IPS-18a (cell line): ENCODE data around the gene PTPRN2.
"Not testable (repeated sequence)": the region's sequence is repeated elsewhere in the genome, so short reads cannot be mapped to it uniquely, and the experiment has no call there.

Experiments
- H3K27ac ChIP-seq: one replicate; pipeline ENCODE4 v1.5.1; 2013; ENCODE audit warnings: low read length
- H3K27me3 ChIP-seq: one replicate; pipeline ENCODE4 v1.6.1; 2013; ENCODE audit warnings: mild to moderate bottlenecking, low read length; ENCODE audit not compliant: control insufficient read depth, insufficient read depth
- H3K36me3 ChIP-seq: one replicate; pipeline ENCODE4 v1.6.1; 2013; ENCODE audit warnings: low read depth, low read length; ENCODE audit not compliant: control insufficient read depth
- H3K4me1 ChIP-seq: one replicate; pipeline ENCODE4 v1.6.1; 2013; ENCODE audit warnings: low read depth, low read length; ENCODE audit not compliant: control insufficient read depth
- H3K4me3 ChIP-seq: one replicate; pipeline ENCODE4 v1.5.1; 2013; ENCODE audit warnings: low read length
- H3K9ac ChIP-seq: one replicate; pipeline ENCODE4 v1.6.1; 2013; ENCODE audit warnings: mild to moderate bottlenecking, low read length, moderate library complexity
- H3K9me3 ChIP-seq: one replicate; pipeline ENCODE4 v1.6.1; 2013; ENCODE audit warnings: low read depth, low read length; ENCODE audit not compliant: control insufficient read depth

PTPRN2 gene

GRCh38 chr7:158587162-158588084 lies at the start of gene PTPRN2:
Gene PTPRN2, minus strand, starts transcription at chr7:158587823.
- H3K27ac ChIP-seq, result no peak within 1 kb of the TSS

GRCh38 chr7:158633055-158633956 lies 45.7 kb upstream of the PTPRN2 start:
- Histone ChIP-seq H3K27me3 (no peaks in the 10 kb centered on the region), H3K4me1 (no peaks in the 10 kb centered on the region), H3K9ac (no peak overlapping the region), H3K9me3 (no peaks in the 10 kb centered on the region), H3K4me3 (no peak overlapping the region), H3K36me3 (peaks cover 46% of the 10 kb centered on the region), H3K27ac (no peak overlapping the region)

More at GRCh38 chr7:158587162-158588084, at the start of gene PTPRN2:
- Histone ChIP-seq H3K4me3 (peak within 1 kb of the TSS; percentile 30), H3K9me3 (no peaks in the 10 kb centered on the region), H3K36me3 (no peaks in the 10 kb centered on the region), H3K27me3 (peaks cover 72% of the 10 kb centered on the region), H3K4me1 (no peaks in the 10 kb centered on the region), H3K9ac (no peak within 1 kb of the TSS)

GRCh38 chr7:158631574-158632195 lies 44.1 kb upstream of the PTPRN2 start:
- Histone ChIP-seq H3K9ac (no peak overlapping the region), H3K27me3 (no peaks in the 10 kb centered on the region), H3K9me3 (no peaks in the 10 kb centered on the region), H3K36me3 (peaks cover 47% of the 10 kb centered on the region), H3K4me1 (no peaks in the 10 kb centered on the region), H3K27ac (no peak overlapping the region), H3K4me3 (no peak overlapping the region)

- H3K4me1 ChIP-seq, H3K27me3 ChIP-seq, H3K9ac ChIP-seq, H3K4me3 ChIP-seq, H3K9me3 ChIP-seq, H3K27ac ChIP-seq: not testable (repeated sequence)
- H3K36me3 ChIP-seq, result peaks cover 35% of the 10 kb centered on the region
Observed at GRCh38 chr7:158626289-158626688, 38.7 kb upstream of the PTPRN2 start.

- peaks cover 8% of the 10 kb centered on the region for H3K4me1 ChIP-seq
- H3K36me3 ChIP-seq, result peaks cover 13% of the 10 kb centered on the region
- no peak overlapping the region for H3K9ac ChIP-seq
- no peaks in the 10 kb centered on the region for H3K9me3 ChIP-seq
- H3K27ac ChIP-seq, result no peak overlapping the region
- H3K4me3 ChIP-seq, result no peak overlapping the region
- no peaks in the 10 kb centered on the region for H3K27me3 ChIP-seq
Observed at GRCh38 chr7:158623241-158623640, 35.6 kb upstream of the PTPRN2 start.

- Histone ChIP-seq H3K9me3 (no peaks in the 10 kb centered on the region), H3K27me3 (no peaks in the 10 kb centered on the region), H3K4me1 (peaks cover 20% of the 10 kb centered on the region), H3K27ac (no peak overlapping the region), H3K36me3 (no peaks in the 10 kb centered on the region), H3K9ac (no peak overlapping the region), H3K4me3 (no peak overlapping the region)
Observed at GRCh38 chr7:158620839-158621441, 33.3 kb upstream of the PTPRN2 start.

GRCh38 chr7:158620418-158620817 lies 32.8 kb upstream of the PTPRN2 start:
- H3K4me1 ChIP-seq, result peaks cover 20% of the 10 kb centered on the region
- H3K27ac ChIP-seq, result no peak overlapping the region
- H3K4me3 ChIP-seq, result no peak overlapping the region
- no peaks in the 10 kb centered on the region for H3K27me3 ChIP-seq
- no peaks in the 10 kb centered on the region for H3K9me3 ChIP-seq
- no peaks in the 10 kb centered on the region for H3K36me3 ChIP-seq
- no peak overlapping the region for H3K9ac ChIP-seq

GRCh38 chr7:158618745-158619140 lies 31.1 kb upstream of the PTPRN2 start:
- Histone ChIP-seq H3K9me3 (no peaks in the 10 kb centered on the region), H3K36me3 (no peaks in the 10 kb centered on the region), H3K9ac (no peak overlapping the region), H3K4me1 (peaks cover 20% of the 10 kb centered on the region), H3K27ac (no peak overlapping the region), H3K27me3 (no peaks in the 10 kb centered on the region), H3K4me3 (no peak overlapping the region)

- Histone ChIP-seq H3K9ac (no peak overlapping the region), H3K9me3 (no peaks in the 10 kb centered on the region), H3K27ac (no peak overlapping the region), H3K36me3 (no peaks in the 10 kb centered on the region), H3K4me1 (peaks cover 20% of the 10 kb centered on the region), H3K4me3 (no peak overlapping the region), H3K27me3 (no peaks in the 10 kb centered on the region)
Observed at GRCh38 chr7:158617737-158618128, 30.1 kb upstream of the PTPRN2 start.

GRCh38 chr7:158616050-158616449 lies 28.4 kb upstream of the PTPRN2 start:
- H3K4me3 ChIP-seq, result no peak overlapping the region
- H3K9me3 ChIP-seq, result no peaks in the 10 kb centered on the region
- H3K27me3 ChIP-seq, result no peaks in the 10 kb centered on the region
- H3K9ac ChIP-seq, result no peak overlapping the region
- peaks cover 20% of the 10 kb centered on the region for H3K4me1 ChIP-seq
- no peak overlapping the region for H3K27ac ChIP-seq
- no peaks in the 10 kb centered on the region for H3K36me3 ChIP-seq

GRCh38 chr7:158614700-158615099 lies 27.1 kb upstream of the PTPRN2 start:
- Histone ChIP-seq H3K36me3 (no peaks in the 10 kb centered on the region), H3K4me3 (no peak overlapping the region)

More at GRCh38 chr7:158614700-158615099, 27.1 kb upstream of the PTPRN2 start:
- H3K27me3 ChIP-seq, result no peaks in the 10 kb centered on the region
- no peak overlapping the region for H3K27ac ChIP-seq
- H3K9me3 ChIP-seq, result no peaks in the 10 kb centered on the region
- H3K9ac ChIP-seq, result no peak overlapping the region
- peaks cover 18% of the 10 kb centered on the region for H3K4me1 ChIP-seq
